Panc1 (cell line): ENCODE results near the gene CEP162.

Experiments
- POLR2AphosphoS5 ChIP-seq: IDR thresholded peaks from 2 replicates; pipeline ENCODE4 v1.6.1; 2012; ENCODE audit warnings: mild to moderate bottlenecking, low read depth, low read length, moderate library complexity
- TF ChIP-seq, protein P1 (sequence below): fragments of 450-650 bp; IDR thresholded peaks from 2 replicates; pipeline ENCODE4 v1.5.1; 2017; ENCODE audit warnings: mild to moderate bottlenecking

DNA sequence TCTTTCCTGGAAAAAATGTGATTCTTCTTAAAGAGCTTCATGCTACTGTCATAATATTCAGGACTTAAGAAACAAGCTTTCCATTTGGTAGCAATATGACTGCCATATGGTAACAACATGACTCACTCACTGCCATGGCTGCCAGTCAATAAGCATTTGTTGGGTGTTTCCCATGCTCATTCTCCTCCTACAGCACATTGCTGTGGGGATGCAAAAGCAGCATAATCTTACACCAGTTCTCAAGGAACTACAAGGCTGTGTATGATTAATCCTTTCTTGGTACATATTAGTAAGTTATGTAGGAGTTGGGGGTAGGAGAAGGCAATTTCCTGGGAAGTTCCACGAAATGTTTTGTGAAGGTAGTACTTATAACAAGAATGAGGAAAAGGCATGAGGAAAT, 76.7 kb downstream of the CEP162 start:
- TF ChIP-seq, protein P1, sequence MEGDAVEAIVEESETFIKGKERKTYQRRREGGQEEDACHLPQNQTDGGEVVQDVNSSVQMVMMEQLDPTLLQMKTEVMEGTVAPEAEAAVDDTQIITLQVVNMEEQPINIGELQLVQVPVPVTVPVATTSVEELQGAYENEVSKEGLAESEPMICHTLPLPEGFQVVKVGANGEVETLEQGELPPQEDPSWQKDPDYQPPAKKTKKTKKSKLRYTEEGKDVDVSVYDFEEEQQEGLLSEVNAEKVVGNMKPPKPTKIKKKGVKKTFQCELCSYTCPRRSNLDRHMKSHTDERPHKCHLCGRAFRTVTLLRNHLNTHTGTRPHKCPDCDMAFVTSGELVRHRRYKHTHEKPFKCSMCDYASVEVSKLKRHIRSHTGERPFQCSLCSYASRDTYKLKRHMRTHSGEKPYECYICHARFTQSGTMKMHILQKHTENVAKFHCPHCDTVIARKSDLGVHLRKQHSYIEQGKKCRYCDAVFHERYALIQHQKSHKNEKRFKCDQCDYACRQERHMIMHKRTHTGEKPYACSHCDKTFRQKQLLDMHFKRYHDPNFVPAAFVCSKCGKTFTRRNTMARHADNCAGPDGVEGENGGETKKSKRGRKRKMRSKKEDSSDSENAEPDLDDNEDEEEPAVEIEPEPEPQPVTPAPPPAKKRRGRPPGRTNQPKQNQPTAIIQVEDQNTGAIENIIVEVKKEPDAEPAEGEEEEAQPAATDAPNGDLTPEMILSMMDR: no peak
- TF ChIP-seq POLR2AphosphoS5: no peak
